IMR-90 (cell line): ENCODE results near the gene AKAP12. TPM values are rescaled to one million over a fixed set of nuclear protein-coding genes. Genes with fewer than 3 reads are reported as not detected.

Experiments
- ATAC-seq: fragments of 200-7000 bp; cut with Tn5 transposase; 2 replicates; pipeline ENCODE4 v1.9.1; 2020; ENCODE audit warnings: low read depth, mild to moderate bottlenecking, moderate library complexity
- BruUV-seq: library from RNA; stranded (reverse); fragments of 400-500 nt; replicated peaks from 2 replicates; lab custom pipeline; 2021; lab: Mats Ljungman, UMichigan
- CTCF ChIA-PET: fragments of 300-600 bp; formaldehyde crosslinking; extraction: SDS; loops from one replicate; lab custom pipeline; 2021; ENCODE audit warnings: antibody characterized with exemption; lab: Yijun Ruan, JAX
- POLR2A ChIA-PET: fragments of 300-600 bp; sonication (Branson Sonifier 250); formaldehyde crosslinking; loops from one replicate; lab custom pipeline; 2022; ENCODE audit warnings: antibody characterized with exemption; ENCODE audit not compliant: unreplicated experiment; lab: Charles Lee
- DNase-seq: peaks from one replicate; pipeline ENCODE4 v3.0.0; 2013
- H2AFZ ChIP-seq: replicated peaks from 2 replicates; pipeline ENCODE3; 2013; ENCODE audit warnings: low read length, mild to moderate bottlenecking; ENCODE audit not compliant: poor library complexity
- H2AK5ac ChIP-seq: 2 replicates; pipeline ENCODE4 v1.6.1; 2013; ENCODE audit warnings: low read depth, low read length, inconsistent platforms
- H2AK9ac ChIP-seq: replicated peaks from 2 replicates; pipeline ENCODE3; 2013; ENCODE audit warnings: mild to moderate bottlenecking, low read depth, low read length, moderate library complexity; ENCODE audit not compliant: poor library complexity
- H2BK120ac ChIP-seq: 2 replicates; pipeline ENCODE4 v1.6.1; 2013; ENCODE audit warnings: low read depth, low read length, inconsistent platforms
- H2BK15ac ChIP-seq: 3 replicates; pipeline ENCODE4 v1.6.1; 2013; ENCODE audit warnings: low read depth, low read length, inconsistent platforms
- H2BK20ac ChIP-seq: 2 replicates; pipeline ENCODE4 v1.6.1; 2013; ENCODE audit warnings: low read depth, mild to moderate bottlenecking, inconsistent platforms, low read length, moderate library complexity
- H2BK5ac ChIP-seq: 2 replicates; pipeline ENCODE4 v1.6.1; 2013; ENCODE audit warnings: mild to moderate bottlenecking, low read depth, low read length, inconsistent platforms; ENCODE audit not compliant: poor library complexity, severe bottlenecking
- H3K14ac ChIP-seq: replicated peaks from 2 replicates; pipeline ENCODE4 v1.6.1; 2013; ENCODE audit warnings: low read depth, low read length, inconsistent platforms
- H3K18ac ChIP-seq: 2 replicates; pipeline ENCODE4 v1.6.1; 2013; ENCODE audit warnings: low read depth, low read length, control low read depth
- H3K23ac ChIP-seq: 2 replicates; pipeline ENCODE4 v1.6.1; 2013; ENCODE audit warnings: low read depth, low read length, inconsistent platforms
- H3K27ac ChIP-seq: 2 replicates; pipeline ENCODE4 v1.5.1; 2013; ENCODE audit warnings: mild to moderate bottlenecking, control low read depth, low read length; ENCODE audit not compliant: insufficient read depth
- H3K27me3 ChIP-seq: 2 replicates; pipeline ENCODE4 v1.6.1; 2013; ENCODE audit warnings: low read length; ENCODE audit not compliant: control insufficient read depth, insufficient read depth
- H3K36me3 ChIP-seq: 2 replicates; pipeline ENCODE4 v1.6.1; 2013; ENCODE audit warnings: low read length, mixed read lengths; ENCODE audit not compliant: control insufficient read depth, insufficient read depth
- H3K4ac ChIP-seq: 2 replicates; pipeline ENCODE4 v1.6.1; 2013; ENCODE audit warnings: low read depth, low read length, inconsistent platforms
- H3K4me1 ChIP-seq: 2 replicates; pipeline ENCODE4 v1.6.1; 2013; ENCODE audit warnings: low read length, mixed read lengths; ENCODE audit not compliant: control insufficient read depth, insufficient read depth
- H3K4me2 ChIP-seq: 2 replicates; pipeline ENCODE4 v1.6.1; 2013; ENCODE audit warnings: low read depth, mild to moderate bottlenecking, control low read depth, low read length, moderate library complexity
- H3K4me3 ChIP-seq: 2 replicates; pipeline ENCODE4 v1.5.1; 2013; ENCODE audit warnings: low read depth, mild to moderate bottlenecking, control low read depth, low read length, moderate library complexity; ENCODE audit not compliant: insufficient read depth
- H3K56ac ChIP-seq: 2 replicates; pipeline ENCODE4 v1.6.1; 2013; ENCODE audit warnings: low read length, inconsistent platforms; ENCODE audit not compliant: insufficient read depth; ENCODE audit errors: extremely low read depth
- H3K79me1 ChIP-seq, 2 experiments: 2 replicates each; pipeline ENCODE4 v1.6.1; 2013; ENCODE audit warnings: low read length in 2 of 2, inconsistent platforms in 1 of 2, low read depth in 1 of 2
- H3K9ac ChIP-seq: 2 replicates; pipeline ENCODE4 v1.6.1; 2013; ENCODE audit warnings: low read depth, low read length, control low read depth
- H3K9me1 ChIP-seq: 2 replicates; pipeline ENCODE4 v1.6.1; 2013; ENCODE audit warnings: low read length, inconsistent platforms; ENCODE audit not compliant: insufficient read depth
- H3K9me3 ChIP-seq: 2 replicates; pipeline ENCODE4 v1.6.1; 2013; ENCODE audit warnings: low read length; ENCODE audit not compliant: control insufficient read depth, insufficient read depth
- H4K20me1 ChIP-seq: 2 replicates; pipeline ENCODE4 v1.6.1; 2013; ENCODE audit warnings: low read length, inconsistent platforms; ENCODE audit not compliant: insufficient read depth
- H4K5ac ChIP-seq: 2 replicates; pipeline ENCODE4 v1.6.1; 2013; ENCODE audit warnings: mild to moderate bottlenecking, low read depth, low read length, control low read depth
- H4K8ac ChIP-seq, 2 experiments: 2 replicates each; pipeline ENCODE4 v1.6.1; 2013; ENCODE audit warnings: low read depth in 2 of 2, low read length in 2 of 2, control low read depth in 1 of 2, inconsistent platforms in 1 of 2
- H4K91ac ChIP-seq: 2 replicates; pipeline ENCODE4 v1.6.1; 2013; ENCODE audit warnings: low read depth, low read length, inconsistent platforms; ENCODE audit not compliant: insufficient read depth
- BHLHE40 ChIP-seq: fragments of 150-350 bp; IDR thresholded peaks from 2 replicates; pipeline ENCODE4 v1.6.1; 2016; ENCODE audit warnings: mild to moderate bottlenecking, low read depth, low read length
- CHD1 ChIP-seq: IDR thresholded peaks from 2 replicates; pipeline ENCODE4 v1.6.1; 2012; ENCODE audit warnings: low read depth, low read length, improper control_type of control experiment
- FOS ChIP-seq: fragments of 150-350 bp; IDR thresholded peaks from 2 replicates; pipeline ENCODE4 v1.6.1; 2016; ENCODE audit warnings: low read depth, low read length
- MAFK ChIP-seq: IDR thresholded peaks from 2 replicates; pipeline ENCODE4 v1.6.1; 2012; ENCODE audit warnings: low read depth, low read length, improper control_type of control experiment
- MAZ ChIP-seq: IDR thresholded peaks from 2 replicates; pipeline ENCODE4 v1.6.1; 2012; ENCODE audit warnings: low read depth, mild to moderate bottlenecking, low read length, improper control_type of control experiment, moderate library complexity, borderline replicate concordance
- MXI1 ChIP-seq: IDR thresholded peaks from 2 replicates; pipeline ENCODE4 v1.6.1; 2012; ENCODE audit warnings: low read depth, mild to moderate bottlenecking, low read length, moderate library complexity, borderline replicate concordance
- NFE2L2 ChIP-seq: fragments of 150-350 bp; IDR thresholded peaks from 2 replicates; pipeline ENCODE4 v1.6.1; 2016; ENCODE audit warnings: low read depth, mild to moderate bottlenecking, low read length
- POLR2A ChIP-seq: IDR thresholded peaks from 2 replicates; pipeline ENCODE4 v1.6.1; 2012; ENCODE audit warnings: mild to moderate bottlenecking, low read depth, low read length
- RAD21 ChIP-seq: IDR thresholded peaks from 2 replicates; pipeline ENCODE4 v1.6.1; 2012; ENCODE audit warnings: low read length, improper control_type of control experiment
- RCOR1 ChIP-seq: IDR thresholded peaks from 2 replicates; pipeline ENCODE4 v1.6.1; 2012; ENCODE audit warnings: mild to moderate bottlenecking, low read length, improper control_type of control experiment; ENCODE audit not compliant: insufficient replicate concordance
- RFX5 ChIP-seq: IDR thresholded peaks from 2 replicates; pipeline ENCODE4 v1.8.0; 2012; ENCODE audit warnings: low read depth, mild to moderate bottlenecking, low read length, moderate library complexity
- SMC3 ChIP-seq: fragments of 150-350 bp; IDR thresholded peaks from 2 replicates; pipeline ENCODE4 v1.6.1; 2016; ENCODE audit warnings: low read depth, mild to moderate bottlenecking, antibody characterized with exemption, low read length, moderate library complexity
- WGBS, 2 experiments: methylation state at CpG; one replicate each; pipeline versions ENCODE4 v1.1.5 to v1.1.7; 2013; ENCODE audit warnings: missing lambda C conversion rate in 2 of 2; ENCODE audit not compliant: insufficient read length in 1 of 2; ENCODE audit errors: extremely low coverage in 2 of 2; 5-methylcytosine and 5-hydroxymethylcytosine counted together
- dilution Hi-C: fragments of 300-500 bp; cut with HindIII; formaldehyde crosslinking; loops from one replicate; pipeline ENCODE4 v1.14.3; 2018; ENCODE audit warnings: low sequenced_read_pairs; ENCODE audit not compliant: unreplicated experiment
- in situ Hi-C: fragments of 300-500 bp; cut with MboI; formaldehyde crosslinking; loops from 3 replicates; pipeline ENCODE4 v1.14.3; 2019; ENCODE audit warnings: low sequenced_read_pairs, inconsistent platforms, mixed read lengths
- intact Hi-C: fragments of 100-400 bp; cut with micrococcal nuclease; formaldehyde crosslinking; loops from 2 replicates; pipeline ENCODE4 v1.10.0; 2022
- polyA plus RNA-seq, 3 experiments: library from polyadenylated mRNA; depleted of rRNA; stranded (reverse); fragments of >200 nt; gene quantifications; 2 replicates each; pipeline ENCODE4 v1.2.3, GENCODE V29; 2012; ENCODE audit warnings: low replicate concordance in 1 of 3
- total RNA-seq: library from RNA; depleted of rRNA; stranded (reverse); fragments of >200 nt; gene quantifications from 2 replicates; pipeline ENCODE4 v1.2.3, GENCODE V29; 2012
- TF ChIP-seq, protein P1 (sequence below): fragments of 150-350 bp; IDR thresholded peaks from 2 replicates; pipeline ENCODE4 v1.6.1; 2017; ENCODE audit warnings: mild to moderate bottlenecking, antibody characterized with exemption, low read length, low read depth
- TF ChIP-seq, protein P2 (sequence below): fragments of 150-350 bp; IDR thresholded peaks from 2 replicates; pipeline ENCODE4 v1.6.1; 2016; ENCODE audit warnings: low read depth, mild to moderate bottlenecking, low read length, moderate library complexity, borderline replicate concordance

Gene AKAP12
- total and polyA plus RNA-seq, 2 of the 4 experiments (the other 2 are of a cell fraction): 56.0 to 118 TPM

GRCh38 chr6:151307501-151307900, 67.7 kb downstream of the AKAP12 start:
- no peak overlapping the region for H3K4me2 ChIP-seq
- H3K79me1 ChIP-seq: peaks cover 0 to 9% of the 10 kb centered on the region in 2 experiments; a peak in 1 of 4 replicates
- no peak overlapping the region for H4K8ac ChIP-seq
- no peak overlapping the region for H4K91ac ChIP-seq
- H2AK9ac ChIP-seq: no peak overlapping the region
- H3K9me3 ChIP-seq: no peaks in the 10 kb centered on the region
- no TSS peak for BruUV-seq
- H3K27ac ChIP-seq: no peak overlapping the region
- no peak overlapping the region for H3K9ac ChIP-seq
- no peak overlapping the region for H2BK120ac ChIP-seq
- no peaks in the 10 kb centered on the region for H3K9me1 ChIP-seq
- DNase-seq (peak; percentile 23), ATAC-seq (peak; percentile 44; the same call in 1 of the 2 replicates)
- H2AK5ac ChIP-seq: no peak overlapping the region
- no peak overlapping the region for H2BK5ac ChIP-seq
- no peak overlapping the region for H3K4ac ChIP-seq
- H3K36me3 ChIP-seq: peaks cover 8% of the 10 kb centered on the region
- no peak overlapping the region for H3K18ac ChIP-seq
- intact Hi-C loops (no loop called here), dilution Hi-C loops (no loop called here), in situ Hi-C loops (no loop called here)
- H3K4me1 ChIP-seq: peaks cover 3% of the 10 kb centered on the region; the same call in 1 of the 2 replicates
- no peak overlapping the region for H2AFZ ChIP-seq
- no peak overlapping the region for H3K14ac ChIP-seq
- no peaks in the 10 kb centered on the region for H4K20me1 ChIP-seq
- no peak overlapping the region for H4K5ac ChIP-seq
- POLR2A ChIA-PET: no interaction called here
- H3K27me3 ChIP-seq: no peaks in the 10 kb centered on the region
- TF ChIP-seq RFX5: no peak
- TF ChIP-seq NFE2L2: no peak
- TF ChIP-seq POLR2A: no peak
- TF ChIP-seq, protein P1, sequence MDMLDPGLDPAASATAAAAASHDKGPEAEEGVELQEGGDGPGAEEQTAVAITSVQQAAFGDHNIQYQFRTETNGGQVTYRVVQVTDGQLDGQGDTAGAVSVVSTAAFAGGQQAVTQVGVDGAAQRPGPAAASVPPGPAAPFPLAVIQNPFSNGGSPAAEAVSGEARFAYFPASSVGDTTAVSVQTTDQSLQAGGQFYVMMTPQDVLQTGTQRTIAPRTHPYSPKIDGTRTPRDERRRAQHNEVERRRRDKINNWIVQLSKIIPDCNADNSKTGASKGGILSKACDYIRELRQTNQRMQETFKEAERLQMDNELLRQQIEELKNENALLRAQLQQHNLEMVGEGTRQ: no peak
- TF ChIP-seq CHD1: no peak
- no peak for TF ChIP-seq MAFK
- TF ChIP-seq BHLHE40: no peak
- no peak for TF ChIP-seq MXI1
- TF ChIP-seq RAD21: no peak
- no peak for TF ChIP-seq SMC3
- no peak for TF ChIP-seq FOS
- TF ChIP-seq MAZ: no peak
- no peak for TF ChIP-seq RCOR1
- TF ChIP-seq, protein P2, sequence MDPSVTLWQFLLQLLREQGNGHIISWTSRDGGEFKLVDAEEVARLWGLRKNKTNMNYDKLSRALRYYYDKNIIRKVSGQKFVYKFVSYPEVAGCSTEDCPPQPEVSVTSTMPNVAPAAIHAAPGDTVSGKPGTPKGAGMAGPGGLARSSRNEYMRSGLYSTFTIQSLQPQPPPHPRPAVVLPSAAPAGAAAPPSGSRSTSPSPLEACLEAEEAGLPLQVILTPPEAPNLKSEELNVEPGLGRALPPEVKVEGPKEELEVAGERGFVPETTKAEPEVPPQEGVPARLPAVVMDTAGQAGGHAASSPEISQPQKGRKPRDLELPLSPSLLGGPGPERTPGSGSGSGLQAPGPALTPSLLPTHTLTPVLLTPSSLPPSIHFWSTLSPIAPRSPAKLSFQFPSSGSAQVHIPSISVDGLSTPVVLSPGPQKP: no peak
- no peak overlapping the region for H2BK20ac ChIP-seq
- no peak overlapping the region for H3K4me3 ChIP-seq
- no peak overlapping the region for H3K23ac ChIP-seq
- H2BK15ac ChIP-seq: no peak overlapping the region
- no peak overlapping the region for H3K56ac ChIP-seq
- WGBS, 2 experiments: 67% methylated on average over 1 of the region's 4 CpGs; no CpG with 5 or more reads in 1 of the 2 experiments
- CTCF ChIA-PET: no interaction called here
